Uterus (tissue), 4 donors: ENCODE results near the gene SEMA3D. TPM values are rescaled to one million over a fixed set of nuclear protein-coding genes. Genes with fewer than 3 reads are reported as not detected.

Source experiments
- DNase-seq, 2 donors: peaks; one replicate each; pipeline ENCODE4 v3.0.0-alpha.2; 2019 to 2020
- H3K27ac ChIP-seq, 2 donors: fragments of 200-600 bp; sonication (generic); 1 replicate in 1 of 2; 2 replicates in 1 of 2; pipeline ENCODE4 v1.5.1; 2016 to 2018
- H3K27me3 ChIP-seq, 2 donors: fragments of 200-600 bp; sonication (generic); one replicate each; pipeline ENCODE4 v1.5.1; 2018 to 2019; ENCODE audit warnings: control low read depth in 1 of 2
- H3K36me3 ChIP-seq, 2 donors: fragments of 200-600 bp; sonication (generic); one replicate each; pipeline ENCODE4 v1.5.1; 2019; ENCODE audit warnings: control low read depth in 1 of 2
- H3K4me1 ChIP-seq, 2 donors: fragments of 200-600 bp; sonication (generic); one replicate each; pipeline ENCODE4 v1.5.1; 2018 to 2019; ENCODE audit warnings: control low read depth in 1 of 2
- H3K4me3 ChIP-seq, 2 donors: fragments of 200-600 bp; sonication (generic); 1 replicate in 1 of 2; 2 replicates in 1 of 2; pipeline ENCODE4 v1.5.1; 2018 to 2019; ENCODE audit warnings: mild to moderate bottlenecking in 1 of 2
- H3K9me3 ChIP-seq, 2 donors: fragments of 200-600 bp; sonication (generic); one replicate each; pipeline ENCODE4 v1.5.1; 2019; ENCODE audit warnings: control low read depth in 1 of 2
- POLR2A ChIP-seq, 2 donors: fragments of 450-650 bp; IDR thresholded peaks; one replicate each; pipeline ENCODE4 v1.6.1; 2016; ENCODE audit warnings: antibody characterized with exemption in 2 of 2, mild to moderate bottlenecking in 1 of 2, moderate library complexity in 1 of 2
- intact Hi-C: fragments of 100-400 bp; cut with DNase I; formaldehyde crosslinking; loops from one replicate; pipeline ENCODE4 v1.15.1; 2023; ENCODE audit warnings: low total_unique reads
- total RNA-seq, 4 donors: library from RNA; depleted of rRNA in 3 of 4; stranded (reverse); fragments of >200 nt in 3 of 4; gene quantifications; one replicate each; pipeline versions ENCODE4 v1.1.0 to v1.2.4, GENCODE V29; 2014 to 2023
- TF ChIP-seq, protein P1 (sequence below), 4 experiments: fragments of 200-600 bp in 2 of 4; fragments of 450-650 bp in 2 of 4; sonication (generic) in 2 of 4; IDR thresholded peaks; one replicate each; pipeline ENCODE4 v1.5.1; 2016 to 2019; ENCODE audit warnings: antibody characterized with exemption in 4 of 4, mild to moderate bottlenecking in 2 of 4, moderate library complexity in 1 of 4
- donor health status: DM: yes; HTN: yes; CAD: no.

Gene SEMA3D
- total RNA-seq, 4 donors from 2014 or later, result 7.1 to 68.6 (median 20.4) TPM

DNA sequence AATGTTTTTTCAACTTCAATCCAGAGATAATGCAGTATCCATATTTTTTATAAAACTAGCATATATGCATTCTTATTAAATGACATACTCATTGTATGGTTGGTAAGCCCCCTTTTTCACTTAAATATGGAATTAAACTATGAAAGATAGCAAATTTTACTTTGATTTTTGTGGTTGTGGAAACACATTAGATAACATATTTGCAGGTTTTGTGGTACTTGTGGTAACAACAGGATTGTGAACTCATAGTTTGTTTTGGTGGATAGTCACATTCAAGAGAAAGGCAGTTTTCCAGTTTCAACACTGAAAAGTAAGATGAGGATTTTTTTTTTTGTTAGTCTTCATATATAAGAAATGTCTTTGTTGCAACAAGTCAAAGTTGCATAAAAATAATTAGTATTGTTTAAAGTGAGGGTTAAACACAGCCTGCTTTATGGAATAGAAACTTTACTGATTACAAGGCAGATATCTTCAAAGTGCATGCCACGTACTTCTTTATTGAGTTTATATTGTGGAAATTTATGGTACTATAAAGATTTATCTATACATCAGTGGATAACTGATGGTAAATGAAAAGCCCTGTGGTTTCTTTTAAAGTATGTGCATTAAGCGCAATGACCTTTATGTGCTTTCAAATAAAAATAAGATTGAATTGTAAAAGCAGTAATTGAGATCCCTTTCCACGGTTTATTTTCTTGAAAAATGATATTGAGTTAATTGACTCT lies 39.7 kb upstream of the SEMA3D start:
- H3K9me3 ChIP-seq, result no peaks in the 10 kb centered on the region
- TF ChIP-seq, protein P1, sequence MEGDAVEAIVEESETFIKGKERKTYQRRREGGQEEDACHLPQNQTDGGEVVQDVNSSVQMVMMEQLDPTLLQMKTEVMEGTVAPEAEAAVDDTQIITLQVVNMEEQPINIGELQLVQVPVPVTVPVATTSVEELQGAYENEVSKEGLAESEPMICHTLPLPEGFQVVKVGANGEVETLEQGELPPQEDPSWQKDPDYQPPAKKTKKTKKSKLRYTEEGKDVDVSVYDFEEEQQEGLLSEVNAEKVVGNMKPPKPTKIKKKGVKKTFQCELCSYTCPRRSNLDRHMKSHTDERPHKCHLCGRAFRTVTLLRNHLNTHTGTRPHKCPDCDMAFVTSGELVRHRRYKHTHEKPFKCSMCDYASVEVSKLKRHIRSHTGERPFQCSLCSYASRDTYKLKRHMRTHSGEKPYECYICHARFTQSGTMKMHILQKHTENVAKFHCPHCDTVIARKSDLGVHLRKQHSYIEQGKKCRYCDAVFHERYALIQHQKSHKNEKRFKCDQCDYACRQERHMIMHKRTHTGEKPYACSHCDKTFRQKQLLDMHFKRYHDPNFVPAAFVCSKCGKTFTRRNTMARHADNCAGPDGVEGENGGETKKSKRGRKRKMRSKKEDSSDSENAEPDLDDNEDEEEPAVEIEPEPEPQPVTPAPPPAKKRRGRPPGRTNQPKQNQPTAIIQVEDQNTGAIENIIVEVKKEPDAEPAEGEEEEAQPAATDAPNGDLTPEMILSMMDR (IDR thresholded peaks at IDR 0.05), result no peak
- no peak for TF ChIP-seq POLR2A (IDR thresholded peaks at IDR 0.05)
- no peaks in the 10 kb centered on the region for H3K27me3 ChIP-seq
- no peak overlapping the region for H3K4me3 ChIP-seq
- H3K36me3 ChIP-seq, result no peaks in the 10 kb centered on the region
- H3K27ac ChIP-seq, result no peak overlapping the region
- DNase-seq, result no peak
- intact Hi-C loops, result no loop called here
- H3K4me1 ChIP-seq, result no peaks in the 10 kb centered on the region

DNA sequence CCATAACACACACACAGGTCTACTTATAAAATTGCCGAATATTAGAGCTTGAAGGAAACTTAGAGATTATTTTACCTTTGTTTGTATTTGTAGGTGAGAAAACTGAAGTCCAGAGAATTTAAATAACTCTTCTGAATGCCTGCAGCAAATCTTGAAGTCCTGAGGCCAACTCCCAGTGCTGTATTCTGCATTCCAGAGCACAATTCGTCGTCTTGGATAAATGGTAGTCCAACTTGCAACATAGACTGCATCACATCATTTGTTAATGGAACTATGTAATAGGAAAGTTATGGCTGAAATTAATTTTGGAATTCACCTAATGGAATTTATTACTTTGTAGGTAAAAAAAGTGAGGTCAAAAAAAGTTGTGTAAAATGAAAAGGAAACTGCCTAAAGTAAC lies 37.3 kb upstream of the SEMA3D start:
- no peak for DNase-seq
- Histone ChIP-seq H3K9me3 (no peaks in the 10 kb centered on the region), H3K4me1 (no peaks in the 10 kb centered on the region), H3K4me3 (no peak overlapping the region), H3K36me3 (no peaks in the 10 kb centered on the region), H3K27ac (no peak overlapping the region), H3K27me3 (no peaks in the 10 kb centered on the region)
- intact Hi-C loops, result no loop called here
- TF ChIP-seq, protein P1 (IDR thresholded peaks at IDR 0.05), result no peak
- no peak for TF ChIP-seq POLR2A (IDR thresholded peaks at IDR 0.05)

DNA sequence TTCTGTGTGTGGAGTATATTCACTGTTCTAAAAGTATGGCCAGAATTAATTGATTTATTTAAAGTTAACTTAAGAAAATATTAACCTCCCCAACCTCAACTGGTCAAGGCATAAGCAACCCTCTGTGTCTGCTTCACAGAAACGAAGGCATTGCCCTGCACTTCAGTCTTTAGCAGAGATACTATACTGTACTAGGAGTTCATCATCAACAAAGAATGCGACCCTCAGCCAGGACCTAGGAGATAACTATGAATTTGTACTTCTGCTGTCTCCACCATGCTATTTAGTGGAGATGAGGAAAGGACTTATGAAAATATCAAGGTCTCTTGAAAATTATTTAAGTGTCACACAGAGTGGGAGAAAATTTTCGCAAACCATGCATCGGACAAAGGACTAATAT lies 35.7 kb upstream of the SEMA3D start:
- H3K36me3 ChIP-seq, result no peaks in the 10 kb centered on the region
- no peaks in the 10 kb centered on the region for H3K27me3 ChIP-seq
- intact Hi-C loops, result no loop called here
- H3K4me3 ChIP-seq, result no peak overlapping the region
- no peak for DNase-seq
- TF ChIP-seq POLR2A (IDR thresholded peaks at IDR 0.05), result no peak
- TF ChIP-seq, protein P1 (IDR thresholded peaks at IDR 0.05), result no peak
- no peaks in the 10 kb centered on the region for H3K9me3 ChIP-seq
- H3K27ac ChIP-seq, result no peak overlapping the region
- no peaks in the 10 kb centered on the region for H3K4me1 ChIP-seq

DNA sequence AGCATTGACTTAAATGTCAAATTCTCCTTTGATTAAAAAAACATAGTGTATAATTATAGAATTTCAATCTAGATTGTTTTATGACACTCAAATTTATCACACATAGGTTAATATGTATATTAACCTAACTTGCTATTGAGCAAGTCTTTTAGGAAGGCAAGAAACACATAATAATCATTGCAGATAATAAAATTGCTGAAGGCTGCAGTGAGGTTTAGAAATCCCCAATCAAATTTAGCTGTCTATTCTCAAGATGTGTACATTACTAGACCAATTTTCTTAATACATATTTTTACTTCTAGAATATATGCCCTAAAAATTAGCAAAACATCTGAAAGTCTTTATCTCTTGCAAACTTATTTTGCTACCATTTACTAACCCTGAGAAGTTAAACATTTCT lies 34.9 kb upstream of the SEMA3D start:
- Histone ChIP-seq H3K9me3 (no peaks in the 10 kb centered on the region), H3K4me1 (no peaks in the 10 kb centered on the region), H3K27ac (no peak overlapping the region), H3K27me3 (no peaks in the 10 kb centered on the region), H3K36me3 (no peaks in the 10 kb centered on the region), H3K4me3 (no peak overlapping the region)
- intact Hi-C loops, result no loop called here
- TF ChIP-seq, protein P1 (IDR thresholded peaks at IDR 0.05), result no peak
- no peak for TF ChIP-seq POLR2A (IDR thresholded peaks at IDR 0.05)
- DNase-seq, result no peak

DNA sequence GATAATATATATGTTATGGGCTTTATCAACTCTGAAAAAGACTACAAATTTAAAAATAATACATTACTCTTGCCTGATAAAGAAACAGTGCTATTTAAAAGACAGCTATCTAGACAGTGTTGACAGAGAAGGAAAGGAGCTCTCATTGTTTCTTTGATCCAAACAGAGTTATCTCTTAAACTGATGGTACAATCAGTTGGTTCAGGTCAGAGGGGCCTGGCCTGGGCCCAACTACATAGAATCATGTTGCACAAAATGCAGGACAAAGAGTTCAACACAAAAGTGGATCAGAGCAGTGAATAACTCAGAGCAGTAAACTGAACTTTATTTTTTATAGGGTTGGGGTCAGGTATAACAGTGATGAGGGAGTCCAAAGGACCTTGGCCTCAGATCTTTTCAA lies 33.8 kb upstream of the SEMA3D start:
- Histone ChIP-seq H3K27me3 (no peaks in the 10 kb centered on the region), H3K4me1 (no peaks in the 10 kb centered on the region), H3K36me3 (no peaks in the 10 kb centered on the region), H3K4me3 (no peak overlapping the region), H3K27ac (no peak overlapping the region), H3K9me3 (no peaks in the 10 kb centered on the region)
- TF ChIP-seq, protein P1 (IDR thresholded peaks at IDR 0.05), result no peak
- TF ChIP-seq POLR2A (IDR thresholded peaks at IDR 0.05), result no peak
- intact Hi-C loops, result no loop called here
- no peak for DNase-seq
